ENCODE results near the gene YWHAB.

DNA sequence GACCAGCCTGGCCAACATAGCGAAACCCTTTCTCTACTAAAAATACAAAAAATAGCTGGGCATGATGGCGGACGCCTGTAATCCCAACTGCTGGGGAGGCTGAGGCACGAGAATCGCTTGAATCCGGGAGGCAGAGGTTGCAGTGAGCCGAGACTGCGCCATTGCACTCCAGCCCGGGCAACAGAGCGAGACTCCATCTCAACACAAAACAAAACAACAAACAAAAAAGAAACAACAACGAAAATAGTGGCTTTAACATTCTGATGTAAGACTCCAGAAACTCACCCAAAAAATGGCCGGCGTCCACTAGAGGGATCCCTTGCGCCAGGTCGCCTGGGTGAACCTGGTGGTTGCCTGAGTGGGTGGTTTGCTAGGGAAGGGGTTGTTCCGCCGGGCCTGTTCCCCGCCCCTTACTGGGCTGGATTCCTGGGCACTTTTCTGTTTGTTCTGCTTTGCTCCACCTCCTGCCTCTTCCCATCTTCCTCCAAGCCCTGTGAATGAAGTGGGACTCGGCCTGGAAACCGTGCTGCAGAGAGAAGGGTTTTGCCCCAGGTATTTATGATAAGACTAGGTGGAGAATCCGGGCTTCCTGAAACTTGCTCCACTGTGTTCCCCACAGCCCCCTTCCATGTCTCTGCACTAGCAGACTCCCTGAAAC lies 25.9 kb downstream of the YWHAB start:
- TF ChIP-seq, protein P1, sequence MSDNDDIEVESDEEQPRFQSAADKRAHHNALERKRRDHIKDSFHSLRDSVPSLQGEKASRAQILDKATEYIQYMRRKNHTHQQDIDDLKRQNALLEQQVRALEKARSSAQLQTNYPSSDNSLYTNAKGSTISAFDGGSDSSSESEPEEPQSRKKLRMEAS (IDR thresholded peaks at IDR 0.05; ENCODE audit: low read depth): no peak
- TF ChIP-seq, protein P2, sequence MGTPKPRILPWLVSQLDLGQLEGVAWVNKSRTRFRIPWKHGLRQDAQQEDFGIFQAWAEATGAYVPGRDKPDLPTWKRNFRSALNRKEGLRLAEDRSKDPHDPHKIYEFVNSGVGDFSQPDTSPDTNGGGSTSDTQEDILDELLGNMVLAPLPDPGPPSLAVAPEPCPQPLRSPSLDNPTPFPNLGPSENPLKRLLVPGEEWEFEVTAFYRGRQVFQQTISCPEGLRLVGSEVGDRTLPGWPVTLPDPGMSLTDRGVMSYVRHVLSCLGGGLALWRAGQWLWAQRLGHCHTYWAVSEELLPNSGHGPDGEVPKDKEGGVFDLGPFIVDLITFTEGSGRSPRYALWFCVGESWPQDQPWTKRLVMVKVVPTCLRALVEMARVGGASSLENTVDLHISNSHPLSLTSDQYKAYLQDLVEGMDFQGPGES (IDR thresholded peaks at IDR 0.05; ENCODE audit: low read depth, low read length): no peak
- no peak for TF ChIP-seq GATA2 (CRISPR knock-in tag; IDR thresholded peaks at IDR 0.05)
- no peak for TF ChIP-seq EZH2phosphoT487 (IDR thresholded peaks at IDR 0.05; ENCODE audit: borderline replicate concordance, low read depth)
- TF ChIP-seq EP300 (IDR thresholded peaks at IDR 0.05; ENCODE audit: borderline replicate concordance in 1 of 2, low read depth in 1 of 2, low read length in 1 of 2): no peak
- TF ChIP-seq POLR2AphosphoS5 (IDR thresholded peaks at IDR 0.05; ENCODE audit: low read depth, low read length): no peak

Data from SK-N-SH (cell line).